Neural progenitor cell (in vitro differentiated cells): ENCODE measurements around the gene PMM1. TPM values are rescaled to one million over a fixed set of nuclear protein-coding genes. Genes with fewer than 3 reads are reported as not detected.

ENCODE experiments used
- DNase-seq: peaks from one replicate; pipeline ENCODE4 v3.0.0-alpha.2; 2016; ENCODE audit warnings: low spot score
- H2AFZ ChIP-seq: fragments of 200-600 bp; sonication (generic); replicated peaks from 2 replicates; pipeline ENCODE4 v1.6.1; 2016; ENCODE audit warnings: antibody characterized with exemption
- H3F3A ChIP-seq: fragments of 200-600 bp; sonication (generic); 2 replicates; pipeline ENCODE4 v1.6.1; 2016; ENCODE audit warnings: antibody characterized with exemption, low read depth
- H3K27ac ChIP-seq: fragments of 200-600 bp; sonication (generic); 2 replicates; pipeline ENCODE4 v1.5.1; 2016; ENCODE audit warnings: mild to moderate bottlenecking
- H3K27me3 ChIP-seq: fragments of 200-600 bp; sonication (generic); 2 replicates; pipeline ENCODE4 v1.6.1; 2016; ENCODE audit warnings: mild to moderate bottlenecking, moderate library complexity
- H3K36me3 ChIP-seq: fragments of 200-600 bp; sonication (generic); 2 replicates; pipeline ENCODE4 v1.5.1; 2016
- H3K4me1 ChIP-seq: fragments of 200-600 bp; sonication (generic); 2 replicates; pipeline ENCODE4 v1.6.1; 2016; ENCODE audit warnings: mixed run types
- H3K4me2 ChIP-seq: fragments of 200-600 bp; sonication (generic); 2 replicates; pipeline ENCODE4 v1.6.1; 2016
- H3K4me3 ChIP-seq: fragments of 200-600 bp; sonication (generic); 2 replicates; pipeline ENCODE4 v1.5.1; 2016
- H3K79me2 ChIP-seq: fragments of 200-600 bp; sonication (generic); 2 replicates; pipeline ENCODE4 v1.6.1; 2016; ENCODE audit warnings: low read depth
- H3K9ac ChIP-seq: fragments of 200-600 bp; sonication (generic); 2 replicates; pipeline ENCODE4 v1.6.1; 2016
- H3K9me3 ChIP-seq: fragments of 200-600 bp; sonication (generic); 2 replicates; pipeline ENCODE4 v1.5.1; 2016; ENCODE audit warnings: low read depth
- H4K20me1 ChIP-seq: fragments of 200-600 bp; sonication (generic); 2 replicates; pipeline ENCODE4 v1.6.1; 2016; ENCODE audit warnings: low read depth
- H3K27ac Mint-ChIP-seq: 3 replicates; pipeline ENCODE4 v1.8.0; 2021; ENCODE audit warnings: mixed read lengths
- H3K27me3 Mint-ChIP-seq: 2 replicates; pipeline ENCODE4 v1.8.0; 2022; ENCODE audit warnings: low read depth, mild to moderate bottlenecking, inconsistent platforms, moderate library complexity, mixed read lengths; ENCODE audit not compliant: insufficient read depth
- H3K36me3 Mint-ChIP-seq: 3 replicates; pipeline ENCODE4 v1.8.0; 2021; ENCODE audit warnings: mixed read lengths
- H3K4me1 Mint-ChIP-seq: 3 replicates; pipeline ENCODE4 v1.8.0; 2021; ENCODE audit warnings: mixed read lengths
- H3K4me3 Mint-ChIP-seq: 3 replicates; pipeline ENCODE4 v1.8.0; 2021; ENCODE audit warnings: mild to moderate bottlenecking, moderate library complexity, mixed read lengths
- H3K9me3 Mint-ChIP-seq: 3 replicates; pipeline ENCODE4 v1.8.0; 2020; ENCODE audit warnings: mixed read lengths
- CTCF ChIP-seq: fragments of 200-600 bp; sonication (generic); IDR thresholded peaks from 2 replicates; pipeline ENCODE4 v1.5.1; 2017; ENCODE audit warnings: antibody characterized with exemption, mild to moderate bottlenecking
- EZH2 ChIP-seq: fragments of 200-600 bp; sonication (generic); IDR thresholded peaks from 2 replicates; pipeline ENCODE4 v1.6.1; 2017; ENCODE audit warnings: antibody characterized with exemption, mild to moderate bottlenecking, moderate library complexity
- EZH2phosphoT487 ChIP-seq: fragments of 200-600 bp; sonication (generic); IDR thresholded peaks from 2 replicates; pipeline ENCODE4 v1.6.1; 2017; ENCODE audit warnings: antibody characterized with exemption
- total RNA-seq: library from RNA; depleted of rRNA; stranded (reverse); fragments of >200 nt; gene quantifications from 2 replicates; pipeline ENCODE4 v1.2.3, GENCODE V29; 2015; ENCODE audit warnings: low replicate concordance

PMM1 gene
- total RNA-seq, 1 donor from 2014 or later: 9.3 TPM

DNA sequence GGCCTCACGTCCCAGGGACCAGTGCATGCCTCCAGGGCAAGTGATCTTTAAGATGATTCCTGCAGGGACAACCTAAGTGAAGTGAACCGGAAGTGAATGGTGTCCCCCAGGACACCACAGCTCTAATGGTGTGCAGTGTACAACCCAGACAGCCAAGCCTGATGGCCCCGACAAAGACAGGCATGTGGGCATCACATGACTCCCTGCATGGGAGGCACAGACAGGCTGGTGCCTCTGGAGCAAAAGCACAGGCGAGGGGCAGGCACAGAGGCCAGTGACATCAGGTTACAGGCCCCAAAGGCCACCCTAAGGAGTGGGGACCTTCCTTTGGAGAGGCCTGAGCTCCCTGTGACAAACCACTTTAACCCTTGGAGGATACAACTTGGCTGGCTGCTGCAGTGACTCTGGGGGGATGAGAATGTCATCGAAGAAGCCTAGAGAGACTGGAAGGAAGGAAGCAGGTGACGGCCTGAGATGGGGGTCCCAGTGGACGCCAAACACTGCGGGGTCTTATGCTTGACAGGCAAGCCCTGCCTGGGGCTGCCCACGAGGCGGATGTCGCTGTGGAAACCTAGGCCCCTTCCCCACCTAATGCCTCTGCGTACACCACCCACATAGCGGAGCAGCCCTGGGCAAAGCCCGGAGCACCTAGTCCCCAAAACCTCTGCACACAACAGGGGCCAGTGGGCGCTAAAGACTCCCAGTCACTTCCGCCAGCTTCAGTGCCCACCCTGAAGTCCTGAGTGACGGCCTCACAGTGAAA, 57.7 kb downstream of the PMM1 start:
- no peak overlapping the region for H3K27ac Mint-ChIP-seq
- Histone ChIP-seq H3K27ac (no peak overlapping the region), H3K27me3 (no peaks in the 10 kb centered on the region), H3K79me2 (peaks cover 9% of the 10 kb centered on the region), H3K9ac (no peak overlapping the region), H3K4me3 (no peak overlapping the region), H3F3A (peaks cover 9% of the 10 kb centered on the region), H3K36me3 (no peaks in the 10 kb centered on the region), H3K9me3 (no peaks in the 10 kb centered on the region), H3K4me1 (no peaks in the 10 kb centered on the region), H2AFZ (no peak overlapping the region), H4K20me1 (peaks cover 17% of the 10 kb centered on the region), H3K4me2 (no peak overlapping the region)
- TF ChIP-seq EZH2: no peak
- no peak for TF ChIP-seq EZH2phosphoT487
- TF ChIP-seq CTCF: no peak
- no peak overlapping the region for H3K4me3 Mint-ChIP-seq
- H3K27me3 Mint-ChIP-seq: peaks cover 2% of the 10 kb centered on the region
- H3K9me3 Mint-ChIP-seq: no peaks in the 10 kb centered on the region
- no peak for DNase-seq
- H3K4me1 Mint-ChIP-seq: no peaks in the 10 kb centered on the region
- peaks cover 17% of the 10 kb centered on the region for H3K36me3 Mint-ChIP-seq

DNA sequence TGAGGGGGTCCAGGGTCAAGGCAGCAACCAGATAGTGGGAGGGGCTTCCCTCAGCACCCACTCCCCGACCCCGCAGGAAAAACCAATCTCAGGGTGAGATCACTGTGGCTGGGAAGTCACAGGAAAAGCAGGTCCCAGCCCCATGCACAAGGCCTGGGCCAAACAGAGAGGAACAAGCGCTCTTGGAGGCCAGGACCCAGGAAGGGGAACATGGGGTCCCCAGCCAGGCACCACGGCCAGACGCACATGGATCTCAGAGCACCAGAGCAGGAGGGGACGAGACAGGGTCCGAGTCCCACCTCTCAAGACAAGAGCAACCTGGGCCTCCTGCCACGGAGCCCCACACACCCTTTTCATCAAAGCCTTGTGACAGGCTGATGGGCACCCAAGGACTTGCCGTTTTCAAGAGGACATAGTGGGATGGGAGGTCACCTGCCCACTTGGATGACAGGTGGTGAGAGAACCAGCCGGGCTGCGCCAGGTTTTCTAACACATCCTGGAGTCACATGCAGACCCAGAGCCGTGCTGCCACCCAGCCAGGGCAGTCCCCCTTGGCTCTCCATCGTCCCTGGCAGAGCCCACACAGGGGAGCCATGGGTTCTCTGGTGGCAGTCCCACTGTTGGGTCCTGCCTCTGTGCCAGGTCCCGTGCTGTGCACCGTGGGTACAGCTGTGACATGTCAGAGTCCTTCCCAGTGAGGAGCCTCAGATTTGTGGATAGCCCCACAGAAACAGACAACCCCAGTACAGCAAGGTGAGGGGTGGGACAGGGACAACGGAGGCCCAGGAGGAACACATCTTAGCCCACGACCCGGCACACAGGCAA, 58.5 kb downstream of the PMM1 start:
- no peak overlapping the region for H3K4me3 Mint-ChIP-seq
- no peak overlapping the region for H3K27ac ChIP-seq
- H3K27ac Mint-ChIP-seq: peak overlapping the region; percentile 33

DNA sequence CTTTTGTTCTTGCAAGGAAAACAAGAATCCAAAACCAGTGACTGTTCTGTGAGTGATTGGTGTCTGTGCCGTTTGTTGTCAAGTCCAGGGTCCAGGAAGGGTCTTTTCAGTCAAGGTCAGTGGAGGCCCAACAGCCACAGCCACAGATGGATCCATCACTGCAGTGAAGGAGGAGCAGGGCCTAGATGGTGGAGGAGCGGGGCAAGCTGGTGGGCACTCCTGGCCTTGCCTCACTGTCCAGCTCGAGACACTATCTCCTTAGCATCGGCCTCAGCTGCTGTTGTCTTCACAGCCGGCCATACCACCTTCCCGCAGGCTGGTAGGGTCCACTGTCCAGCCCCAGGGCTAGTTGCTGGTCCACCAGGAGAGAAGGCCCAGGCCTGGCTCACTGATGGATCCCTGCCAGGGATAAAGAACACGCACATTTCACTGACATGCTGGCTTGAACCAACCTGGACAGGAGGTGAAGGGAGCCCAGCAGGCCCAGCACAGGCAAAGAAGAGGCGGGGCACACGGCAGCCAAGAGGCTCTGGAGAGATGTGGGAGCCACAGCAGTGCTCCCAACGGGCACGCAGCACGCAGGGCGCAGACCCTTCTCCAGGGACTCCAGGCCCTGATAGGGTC, 60.6 kb downstream of the PMM1 start:
- no peak overlapping the region for H3K27ac ChIP-seq
- H3K27ac Mint-ChIP-seq: no peak overlapping the region
- H3K36me3 Mint-ChIP-seq: peaks cover 16% of the 10 kb centered on the region

More for the DNA sequence above, 58.5 kb downstream of the PMM1 start:
- Mint-ChIP-seq H3K36me3 (peaks cover 21% of the 10 kb centered on the region), H3K4me1 (no peaks in the 10 kb centered on the region), H3K9me3 (no peaks in the 10 kb centered on the region), H3K27me3 (peaks cover 2% of the 10 kb centered on the region)
- Histone ChIP-seq H3K27me3 (no peaks in the 10 kb centered on the region), H3K4me2 (no peak overlapping the region), H2AFZ (no peak overlapping the region), H3K79me2 (peaks cover 9% of the 10 kb centered on the region), H3K9me3 (no peaks in the 10 kb centered on the region), H4K20me1 (peaks cover 21% of the 10 kb centered on the region), H3K36me3 (no peaks in the 10 kb centered on the region), H3K4me1 (no peaks in the 10 kb centered on the region), H3K9ac (no peak overlapping the region), H3K4me3 (no peak overlapping the region), H3F3A (peaks cover 17% of the 10 kb centered on the region)
- TF ChIP-seq EZH2: no peak
- TF ChIP-seq EZH2phosphoT487: no peak
- TF ChIP-seq CTCF: no peak
- DNase-seq: no peak

More for the DNA sequence above, 60.6 kb downstream of the PMM1 start:
- H3K79me2 ChIP-seq: peaks cover 9% of the 10 kb centered on the region
- no peaks in the 10 kb centered on the region for H3K36me3 ChIP-seq
- TF ChIP-seq EZH2 (no peak), EZH2phosphoT487 (no peak), CTCF (no peak)
- H3F3A ChIP-seq: peaks cover 11% of the 10 kb centered on the region
- no peaks in the 10 kb centered on the region for H3K9me3 Mint-ChIP-seq
- no peak overlapping the region for H3K4me3 ChIP-seq
- no peak for DNase-seq
- no peak overlapping the region for H3K4me3 Mint-ChIP-seq
- H3K4me2 ChIP-seq: no peak overlapping the region
- H2AFZ ChIP-seq: no peak overlapping the region
- H3K9ac ChIP-seq: no peak overlapping the region
- no peaks in the 10 kb centered on the region for H3K9me3 ChIP-seq
- no peaks in the 10 kb centered on the region for H3K4me1 ChIP-seq
- H3K27me3 Mint-ChIP-seq: peaks cover 2% of the 10 kb centered on the region
- H4K20me1 ChIP-seq: peaks cover 20% of the 10 kb centered on the region
- H3K4me1 Mint-ChIP-seq: no peaks in the 10 kb centered on the region
- no peaks in the 10 kb centered on the region for H3K27me3 ChIP-seq
